Common myeloid progenitor, CD34-positive (primary cell): ENCODE results near the gene SINHCAF.
A peak's percentile ranks its signal among the peaks of the same experiment; 100 is the strongest.

Source experiments
- CTCF ChIA-PET: fragments of 350-600 bp; sonication (Branson Sonifier 250); formaldehyde crosslinking; loops from one replicate; lab custom pipeline; 2021; ENCODE audit warnings: antibody characterized with exemption; lab: Charles Lee
- POLR2A ChIA-PET: fragments of 350-600 bp; sonication (Branson Sonifier 250); formaldehyde crosslinking; loops from one replicate; lab custom pipeline; 2021; ENCODE audit warnings: antibody characterized with exemption; lab: Charles Lee
- DNase-seq, 3 donors: peaks; one replicate each; pipeline versions ENCODE4 v3.0.0 to v3.0.0-alpha.2; 2013
- H3K27ac ChIP-seq, 2 experiments: 1 replicate in 1 of 2; 2 replicates in 1 of 2; pipeline ENCODE4 v1.7.0; 2013; ENCODE audit warnings: inconsistent platforms in 2 of 2, low read length in 2 of 2, mild to moderate bottlenecking in 2 of 2, low read depth in 1 of 2, moderate library complexity in 1 of 2; ENCODE audit not compliant: severe bottlenecking in 2 of 2, insufficient read depth in 1 of 2, poor library complexity in 1 of 2
- H3K27me3 ChIP-seq, 5 experiments: replicated peaks in 2 of 5; 1 replicate in 3 of 5; 2 replicates in 2 of 5; pipeline versions ENCODE4 v1.6.1 to v1.7.0; 2013; ENCODE audit warnings: low read length in 4 of 5, mild to moderate bottlenecking in 2 of 5, moderate library complexity in 2 of 5, inconsistent platforms in 1 of 5; ENCODE audit not compliant: insufficient read depth in 5 of 5, control insufficient read depth in 4 of 5
- H3K36me3 ChIP-seq, 4 experiments: 1 replicate in 2 of 4; 2 replicates in 2 of 4; pipeline versions ENCODE4 v1.6.1 to v1.7.0; 2013; ENCODE audit warnings: low read length in 3 of 4, control low read depth in 1 of 4, mild to moderate bottlenecking in 1 of 4; ENCODE audit not compliant: control insufficient read depth in 4 of 4, insufficient read depth in 4 of 4
- H3K4me1 ChIP-seq, 4 experiments: 1 replicate in 3 of 4; 2 replicates in 1 of 4; pipeline versions ENCODE4 v1.6.1 to v1.7.1; 2013; ENCODE audit warnings: low read length in 3 of 4, mild to moderate bottlenecking in 3 of 4, control low read depth in 1 of 4, inconsistent platforms in 1 of 4, moderate library complexity in 1 of 4; ENCODE audit not compliant: control insufficient read depth in 4 of 4, insufficient read depth in 4 of 4; ENCODE audit errors: control extremely low read depth in 1 of 4
- H3K4me3 ChIP-seq, 7 experiments: 1 replicate in 4 of 7; 2 replicates in 3 of 7; pipeline versions ENCODE4 v1.5.1 to v1.7.0; 2013; ENCODE audit warnings: mild to moderate bottlenecking in 7 of 7, low read length in 6 of 7, moderate library complexity in 6 of 7, inconsistent platforms in 2 of 7, low read depth in 2 of 7, control low read depth in 1 of 7; ENCODE audit not compliant: insufficient read depth in 4 of 7, control insufficient read depth in 1 of 7; ENCODE audit errors: extremely low read depth in 1 of 7
- H3K9me3 ChIP-seq, 5 experiments: 1 replicate in 4 of 5; 2 replicates in 1 of 5; pipeline versions ENCODE4 v1.6.1 to v1.7.1; 2013; ENCODE audit warnings: low read length in 4 of 5, mild to moderate bottlenecking in 2 of 5, inconsistent platforms in 1 of 5, low read depth in 1 of 5, moderate library complexity in 1 of 5; ENCODE audit not compliant: control insufficient read depth in 4 of 5, insufficient read depth in 2 of 5; ENCODE audit errors: control extremely low read depth in 1 of 5
- WGBS: methylation state at CpG from one replicate; pipeline ENCODE4 v1.1.5; 2013; ENCODE audit not compliant: insufficient coverage; 5-methylcytosine and 5-hydroxymethylcytosine counted together

SINHCAF gene

GRCh38 chr12:31355747-31356107, 29.8 kb upstream of the SINHCAF start:
- H3K27me3 ChIP-seq: no peaks in the 10 kb centered on the region
- ChIA-PET POLR2A (no interaction called here), CTCF (interaction anchor here (0.7 to 1.4 kb wide), 3 partner anchors 27 to 719 kb away, joined by 3 to 4 read pairs (median 3); no protein-coding TSS in a partner anchor)
- no peaks in the 10 kb centered on the region for H3K36me3 ChIP-seq
- H3K27ac ChIP-seq: no peak overlapping the region
- H3K4me1 ChIP-seq: peaks cover 0 to 11% (median 2%) of the 10 kb centered on the region in 4 experiments
- DNase-seq: no peak
- H3K9me3 ChIP-seq: no peaks in the 10 kb centered on the region
- WGBS: 100% methylated on average over 2 of the region's 4 CpGs
- no peak overlapping the region for H3K4me3 ChIP-seq

GRCh38 chr12:31353750-31354708, 28.1 kb upstream of the SINHCAF start:
- H3K4me3 ChIP-seq: no peak overlapping the region
- POLR2A ChIA-PET: no interaction called here
- 78% methylated on average over 10 of the region's 12 CpGs for WGBS
- H3K36me3 ChIP-seq: no peaks in the 10 kb centered on the region
- no peaks in the 10 kb centered on the region for H3K9me3 ChIP-seq
- DNase-seq: peak in 2 of 3 donors; percentile 34 to 35
- H3K27ac ChIP-seq: no peak overlapping the region
- CTCF ChIA-PET: interaction anchor here (1.2 to 1.4 kb wide), 2 partner anchors 26 to 82 kb away, joined by 3 to 4 read pairs; no protein-coding TSS in a partner anchor
- no peaks in the 10 kb centered on the region for H3K27me3 ChIP-seq
- peaks cover 0 to 11% (median 2%) of the 10 kb centered on the region in 4 experiments for H3K4me1 ChIP-seq

GRCh38 chr12:31346267-31346666, 20.3 kb upstream of the SINHCAF start:
- H3K27me3 ChIP-seq: peaks cover 0 to 21% (median 3%) of the 10 kb centered on the region in 5 experiments
- H3K36me3 ChIP-seq: no peaks in the 10 kb centered on the region
- H3K4me1 ChIP-seq: peaks cover 0 to 2% (median 0%) of the 10 kb centered on the region in 4 experiments
- ChIA-PET POLR2A (interaction anchor here (0.8 kb wide), 1 partner anchor 112 kb away, joined by 4 read pairs; no protein-coding TSS in a partner anchor), CTCF (interaction anchor here (0.7 to 2.5 kb wide), 4 partner anchors 9 to 74 kb away, joined by 3 to 8 read pairs (median 4); no protein-coding TSS in a partner anchor)
- no peaks in the 10 kb centered on the region for H3K9me3 ChIP-seq
- H3K4me3 ChIP-seq: no peak overlapping the region
- 4% methylated on average over 4 of the region's 9 CpGs for WGBS
- peak in 1 of 3 donors; percentile 15 for DNase-seq
- no peak overlapping the region for H3K27ac ChIP-seq

GRCh38 chr12:31343139-31343538, 17.2 kb upstream of the SINHCAF start:
- Histone ChIP-seq H3K4me3 (no peak overlapping the region), H3K27ac (no peak overlapping the region), H3K4me1 (peaks cover 0 to 2% (median under 1%) of the 10 kb centered on the region in 4 experiments), H3K9me3 (no peaks in the 10 kb centered on the region), H3K27me3 (peaks cover 0 to 20% (median 3%) of the 10 kb centered on the region in 5 experiments), H3K36me3 (no peaks in the 10 kb centered on the region)
- 88% methylated on average over 8 of the region's 8 CpGs for WGBS
- POLR2A ChIA-PET: no interaction called here
- CTCF ChIA-PET: no interaction called here
- no peak for DNase-seq

DNA sequence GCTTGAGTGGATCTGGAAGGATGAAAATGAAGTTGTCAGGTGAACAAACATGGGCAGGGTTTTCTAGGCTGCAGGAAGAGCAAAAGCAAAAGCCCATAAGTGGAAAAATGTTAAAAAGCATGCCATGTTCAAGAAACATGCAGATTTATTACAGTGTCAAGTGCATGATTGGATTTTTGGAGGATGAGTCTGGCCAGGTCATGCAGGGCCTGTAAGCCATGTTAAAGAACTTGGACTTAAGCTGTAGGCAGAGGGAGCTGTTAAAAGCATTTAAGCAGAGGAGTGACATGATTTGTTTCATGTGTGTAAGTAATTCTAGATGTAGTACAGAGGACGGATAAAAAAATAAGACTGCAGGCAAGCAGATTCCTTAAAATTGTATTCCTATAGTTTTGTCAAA, 16.3 kb upstream of the SINHCAF start:
- Histone ChIP-seq H3K27me3 (peaks cover 0 to 17% (median 3%) of the 10 kb centered on the region in 5 experiments), H3K9me3 (no peaks in the 10 kb centered on the region), H3K27ac (no peak overlapping the region), H3K4me3 (no peak overlapping the region), H3K36me3 (no peaks in the 10 kb centered on the region), H3K4me1 (peaks cover 0 to 5% (median 1%) of the 10 kb centered on the region in 4 experiments)
- no peak for DNase-seq
- ChIA-PET CTCF (no interaction called here), POLR2A (no interaction called here)
- 100% methylated on average over 1 of the region's 1 CpG for WGBS

DNA sequence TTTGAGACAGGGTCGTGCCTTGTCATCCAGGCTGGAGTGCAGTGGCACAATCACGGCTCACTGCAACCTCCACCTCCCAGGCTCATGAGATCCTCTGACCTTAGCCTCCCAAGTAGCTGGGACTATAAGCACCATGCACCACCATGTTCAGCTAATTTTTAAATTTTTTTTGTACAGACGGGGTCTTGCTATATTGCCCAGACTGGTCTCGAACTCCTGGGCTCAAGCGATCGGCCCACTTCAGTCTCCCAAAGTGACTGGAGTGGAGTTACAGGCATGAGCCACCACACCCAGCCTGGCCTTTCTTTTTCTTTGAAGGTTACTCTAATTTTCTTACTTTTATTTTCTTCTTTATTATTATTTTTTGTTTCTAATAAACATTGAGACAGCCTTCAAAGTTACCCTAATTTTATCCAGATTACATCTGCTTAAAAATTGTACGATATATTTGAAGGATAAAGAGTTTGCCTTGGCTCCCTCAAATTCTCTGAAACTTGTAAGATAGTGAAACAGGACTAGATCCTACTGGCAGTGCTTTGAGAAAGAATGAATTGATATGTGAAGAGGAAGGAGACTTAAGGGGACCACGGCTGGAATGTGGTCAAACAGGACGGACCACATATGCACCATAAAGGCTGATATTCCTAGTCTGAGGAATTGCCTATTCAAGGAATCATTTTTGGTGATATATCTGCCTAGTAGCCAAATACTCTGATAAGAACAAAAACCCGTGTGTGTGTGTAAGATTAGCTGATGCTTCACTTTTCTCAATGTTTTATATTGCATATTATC, 14.1 kb upstream of the SINHCAF start:
- CTCF ChIA-PET: no interaction called here
- WGBS: 97% methylated on average over 7 of the region's 10 CpGs
- POLR2A ChIA-PET: no interaction called here
- DNase-seq: no peak
- H3K27ac ChIP-seq: no peak overlapping the region
- no peaks in the 10 kb centered on the region for H3K27me3 ChIP-seq
- peaks cover 0 to 5% (median 0%) of the 10 kb centered on the region in 4 experiments for H3K4me1 ChIP-seq
- no peaks in the 10 kb centered on the region for H3K36me3 ChIP-seq
- H3K4me3 ChIP-seq: no peak overlapping the region
- no peaks in the 10 kb centered on the region for H3K9me3 ChIP-seq
